HCT116 (cell line): Measurements from ENCODE around the gene CROCC. TPM values are rescaled to one million over a fixed set of nuclear protein-coding genes. Genes with fewer than 3 reads are reported as not detected.

Source experiments
- ATAC-seq: fragments of 200-7000 bp; cut with Tn5 transposase; 2 replicates; pipeline ENCODE4 v1.9.1; 2020; ENCODE audit warnings: mild to moderate bottlenecking, moderate library complexity
- BruUV-seq: library from RNA; stranded (reverse); fragments of 400-500 nt; replicated peaks from 2 replicates; lab custom pipeline; 2021; lab: Mats Ljungman, UMichigan
- CTCF ChIA-PET: fragments of 300-600 bp; sonication (Branson Sonifier 250); formaldehyde crosslinking; loops from one replicate; lab custom pipeline; 2021; ENCODE audit warnings: antibody characterized with exemption; lab: Charles Lee
- POLR2A ChIA-PET: fragments of 300-600, 350-600 bp; sonication (Branson Sonifier 250); formaldehyde crosslinking; loops from one replicate; lab custom pipeline; 2021; ENCODE audit warnings: antibody characterized with exemption; lab: Charles Lee
- RAD21 ChIA-PET, 2 experiments: fragments of 300-600 bp; sonication (Branson Sonifier 250); formaldehyde crosslinking; loops; one replicate each; lab custom pipeline; 2023; ENCODE audit warnings: low total read pairs in 2 of 2; ENCODE audit not compliant: uncharacterized antibody in 2 of 2, unreplicated experiment in 2 of 2, low non-redundant PET in 1 of 2; lab: Charles Lee
- DNase-seq: peaks from one replicate; pipeline ENCODE4 v3.0.0-alpha.2; 2010; ENCODE audit warnings: low read depth, low spot score
- H2AFZ ChIP-seq: fragments of 200-600 bp; shearing (Covaris generic), sonication (generic); 2 replicates; pipeline ENCODE4 v1.6.1; 2017; ENCODE audit warnings: low read depth, mixed run types, mixed read lengths, antibody characterized with exemption, low read length; ENCODE audit not compliant: poor library complexity, severe bottlenecking
- H3K27ac ChIP-seq: 2 replicates; pipeline ENCODE4 v1.5.1; 2012; ENCODE audit warnings: low read depth, low read length
- H3K27me3 ChIP-seq: fragments of 200-600 bp; sonication (generic); 2 replicates; pipeline ENCODE4 v1.6.1; 2016; ENCODE audit warnings: mixed run types, low read length, mixed read lengths; ENCODE audit not compliant: insufficient read depth
- H3K36me3 ChIP-seq, 2 experiments: fragments of 200-500 bp in 1 of 2; fragments of 200-600 bp in 1 of 2; sonication (Bioruptor generic) in 1 of 2; sonication (generic) in 1 of 2; 2 replicates each; pipeline versions ENCODE4 v1.5.1 to v1.6.1; 2014 to 2016; ENCODE audit warnings: low read length in 2 of 2, inconsistent platforms in 1 of 2, mixed read lengths in 1 of 2, mixed run types in 1 of 2; ENCODE audit not compliant: insufficient read depth in 2 of 2, control insufficient read depth in 1 of 2
- H3K4me1 ChIP-seq, 2 experiments: fragments of 200-600 bp in 1 of 2; sonication (generic) in 1 of 2; 2 replicates each; pipeline versions ENCODE4 v1.5.1 to v1.6.1; 2012 to 2017; ENCODE audit warnings: low read length in 2 of 2, inconsistent platforms in 1 of 2, mild to moderate bottlenecking in 1 of 2, mixed read lengths in 1 of 2, mixed run types in 1 of 2, moderate library complexity in 1 of 2; ENCODE audit not compliant: insufficient read depth in 2 of 2, control insufficient read depth in 1 of 2
- H3K4me2 ChIP-seq: fragments of 200-600 bp; sonication (generic); 2 replicates; pipeline ENCODE4 v1.6.1; 2017; ENCODE audit warnings: mixed run types, low read length, mixed read lengths
- H3K4me3 ChIP-seq, 2 experiments: fragments of 200-600 bp in 1 of 2; sonication (generic) in 1 of 2; replicated peaks in 1 of 2; 2 replicates each; pipeline ENCODE4 v1.5.1; 2011 to 2016; ENCODE audit warnings: low read length in 2 of 2, control low read depth in 1 of 2, low read depth in 1 of 2, mild to moderate bottlenecking in 1 of 2, mixed read lengths in 1 of 2, mixed run types in 1 of 2
- H3K79me2 ChIP-seq: fragments of 200-600 bp; sonication (generic); 2 replicates; pipeline ENCODE4 v1.6.1; 2017; ENCODE audit warnings: mild to moderate bottlenecking, mixed run types, low read length, moderate library complexity, mixed read lengths; ENCODE audit not compliant: insufficient read depth
- H3K9ac ChIP-seq: fragments of 200-600 bp; sonication (generic); 2 replicates; pipeline ENCODE4 v1.6.1; 2016; ENCODE audit warnings: low read length, mixed read lengths
- H3K9me2 ChIP-seq: fragments of 200-600 bp; sonication (generic), shearing (Covaris generic); 2 replicates; pipeline ENCODE4 v1.6.1; 2017; ENCODE audit warnings: mixed run types, mild to moderate bottlenecking, moderate library complexity; ENCODE audit not compliant: insufficient read depth
- H3K9me3 ChIP-seq, 2 experiments: fragments of 200-500 bp in 1 of 2; fragments of 200-600 bp in 1 of 2; sonication (Bioruptor generic) in 1 of 2; sonication (generic) in 1 of 2; 2 replicates each; pipeline ENCODE4 v1.6.1; 2014 to 2017; ENCODE audit warnings: low read length in 2 of 2, mixed read lengths in 2 of 2, inconsistent platforms in 1 of 2, low read depth in 1 of 2, mild to moderate bottlenecking in 1 of 2, mixed run types in 1 of 2, moderate library complexity in 1 of 2; ENCODE audit not compliant: control insufficient read depth in 1 of 2, insufficient read depth in 1 of 2
- H4K20me1 ChIP-seq: fragments of 200-600 bp; sonication (generic), shearing (Covaris generic); 2 replicates; pipeline ENCODE4 v1.6.1; 2017; ENCODE audit warnings: mixed run types, mild to moderate bottlenecking, moderate library complexity; ENCODE audit not compliant: insufficient read depth
- CBX3 ChIP-seq: IDR thresholded peaks from 2 replicates; pipeline ENCODE4 v1.6.1; 2012; ENCODE audit warnings: low read depth
- ELF1 ChIP-seq: IDR thresholded peaks from 2 replicates; pipeline ENCODE4 v1.6.1; 2012; ENCODE audit warnings: low read depth, borderline replicate concordance
- EZH2phosphoT487 ChIP-seq: fragments of 200-600 bp; IDR thresholded peaks from 2 replicates; pipeline ENCODE4 v1.6.1; 2018; ENCODE audit warnings: antibody characterized with exemption, borderline replicate concordance
- POLR2AphosphoS5 ChIP-seq: IDR thresholded peaks from 2 replicates; pipeline ENCODE4 v1.6.1; 2011; ENCODE audit warnings: mild to moderate bottlenecking, low read depth, low read length, moderate library complexity
- RAD21 ChIP-seq: IDR thresholded peaks from 2 replicates; pipeline ENCODE4 v1.6.1; 2012; ENCODE audit warnings: low read depth, mild to moderate bottlenecking
- SIN3A ChIP-seq: IDR thresholded peaks from 2 replicates; pipeline ENCODE4 v1.6.1; 2012; ENCODE audit warnings: low read depth
- SRF ChIP-seq: IDR thresholded peaks from 2 replicates; pipeline ENCODE4 v1.6.1; 2012; ENCODE audit warnings: low read depth
- TCF7L2 ChIP-seq: IDR thresholded peaks from 2 replicates; pipeline ENCODE4 v1.7.0; 2011; ENCODE audit warnings: borderline replicate concordance, inconsistent platforms; ENCODE audit not compliant: insufficient read depth, insufficient read length; ENCODE audit errors: extremely low read depth
- YY1 ChIP-seq: IDR thresholded peaks from 2 replicates; pipeline ENCODE4 v1.6.1; 2011; ENCODE audit warnings: low read length, low read depth, moderate library complexity, mild to moderate bottlenecking; ENCODE audit not compliant: insufficient replicate concordance; ENCODE audit errors: extremely low read depth
- ZFX ChIP-seq: fragments of 450-650 bp; IDR thresholded peaks from 2 replicates; pipeline ENCODE4 v1.6.1; 2017
- intact Hi-C: fragments of 100-400 bp; cut with micrococcal nuclease; formaldehyde crosslinking; loops from 2 replicates; pipeline ENCODE4 v1.10.0; 2022
- total RNA-seq: library from RNA; stranded (reverse); gene quantifications from one replicate; pipeline ENCODE4 v1.2.1, GENCODE V29; 2021; ENCODE audit not compliant: unreplicated experiment
- TF ChIP-seq, protein P1 (sequence below), 3 experiments: fragments of 200-600 bp in 1 of 3; sonication (generic) in 1 of 3; IDR thresholded peaks in 2 of 3; conservative IDR thresholded peaks in 1 of 3; 2 replicates each; pipeline ENCODE4 v1.5.1; 2012 to 2017; ENCODE audit warnings: low read depth in 2 of 3, low read length in 2 of 3, antibody characterized with exemption in 1 of 3, borderline replicate concordance in 1 of 3, control low read depth in 1 of 3, mild to moderate bottlenecking in 1 of 3, mixed read lengths in 1 of 3, mixed run types in 1 of 3, moderate library complexity in 1 of 3; ENCODE audit not compliant: insufficient read depth in 1 of 3
- TF ChIP-seq, protein P2 (sequence below): IDR thresholded peaks from 2 replicates; pipeline ENCODE4 v1.6.1; 2011; ENCODE audit warnings: mild to moderate bottlenecking, low read length, moderate library complexity; ENCODE audit not compliant: insufficient replicate concordance; ENCODE audit errors: extremely low read depth
- TF ChIP-seq, protein P3 (sequence below): IDR thresholded peaks from 2 replicates; pipeline ENCODE4 v1.6.1; 2012

CROCC gene
- total RNA-seq, 1 experiment from 2014 or later = 30.1 TPM

DNA sequence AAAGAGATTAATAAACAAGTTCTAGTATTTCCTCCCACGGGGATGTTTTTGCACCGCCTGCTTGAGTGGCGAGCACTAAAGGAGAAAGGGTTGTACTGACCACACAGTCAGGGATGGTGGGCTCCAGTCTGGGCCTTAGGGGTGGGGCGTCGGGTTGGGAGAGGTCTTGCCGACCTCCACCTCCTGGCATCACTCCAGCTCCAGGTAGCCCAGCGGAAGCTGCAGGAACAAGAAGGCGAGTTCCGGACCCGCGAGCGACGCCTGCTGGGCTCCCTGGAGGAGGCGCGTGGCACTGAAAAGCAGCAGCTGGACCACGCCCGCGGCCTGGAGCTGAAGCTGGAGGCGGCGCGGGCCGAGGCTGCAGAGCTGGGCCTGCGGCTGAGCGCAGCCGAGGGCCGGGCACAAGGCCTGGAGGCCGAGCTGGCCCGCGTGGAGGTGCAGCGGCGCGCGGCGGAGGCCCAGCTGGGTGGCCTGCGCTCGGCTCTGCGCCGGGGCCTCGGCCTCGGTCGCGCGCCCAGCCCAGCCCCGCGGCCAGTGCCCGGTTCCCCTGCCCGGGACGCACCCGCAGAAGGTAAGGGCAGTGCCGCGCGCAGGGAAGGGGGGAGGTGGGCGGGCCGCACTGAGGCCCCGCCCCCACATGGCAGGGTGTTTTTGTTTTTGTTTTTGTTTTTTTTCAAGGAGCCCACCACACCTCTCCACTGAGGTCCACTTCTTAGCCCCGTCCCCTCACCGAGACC is 39.0 kb downstream of the CROCC start:
- ChIA-PET RAD21 (interaction anchor here in 1 of 2 experiments (0.5 kb wide), 1 partner anchor 98 kb away, joined by 4 read pairs; no protein-coding TSS in a partner anchor), CTCF (interaction anchor here (0.5 to 2.5 kb wide), 9 partner anchors 9 to 340 kb away, joined by 3 to 23 read pairs (median 4); no protein-coding TSS in a partner anchor), POLR2A (interaction anchor here (0.8 kb wide), 1 partner anchor 9 kb away, joined by 3 read pairs; no protein-coding TSS in a partner anchor)
- BruUV-seq = no TSS peak
- Histone ChIP-seq H3K9me2 (no peaks in the 10 kb centered on the region), H3K9ac (peak overlapping the region; percentile 46), H2AFZ (peak overlapping the region; percentile 15), H3K36me3 (no peaks in the 10 kb centered on the region), H3K9me3 (no peaks in the 10 kb centered on the region), H3K79me2 (no peaks in the 10 kb centered on the region), H3K4me1 (peaks cover 12 to 17% of the 10 kb centered on the region in 2 experiments), H3K27ac (peak overlapping the region; percentile 84), H3K4me3 (peak overlapping the region; percentile 35 to 54), H4K20me1 (no peaks in the 10 kb centered on the region), H3K4me2 (peak overlapping the region; percentile 71), H3K27me3 (no peaks in the 10 kb centered on the region)
- peak; percentile 91 for ATAC-seq
- peak; percentile 72 for DNase-seq
- TF ChIP-seq CBX3 (no peak; the same call in 1 of the 2 replicates), YY1 (peak; percentile 18), SRF (no peak), EZH2phosphoT487 (no peak), POLR2AphosphoS5 (peak; percentile 68), ELF1 (no peak; the same call in 1 of the 2 replicates), SIN3A (no peak), RAD21 (peak; percentile 38), ZFX (peak; percentile 97; the same call in 1 of the 2 replicates), TCF7L2 (peak; percentile 48)
- TF ChIP-seq, protein P1, sequence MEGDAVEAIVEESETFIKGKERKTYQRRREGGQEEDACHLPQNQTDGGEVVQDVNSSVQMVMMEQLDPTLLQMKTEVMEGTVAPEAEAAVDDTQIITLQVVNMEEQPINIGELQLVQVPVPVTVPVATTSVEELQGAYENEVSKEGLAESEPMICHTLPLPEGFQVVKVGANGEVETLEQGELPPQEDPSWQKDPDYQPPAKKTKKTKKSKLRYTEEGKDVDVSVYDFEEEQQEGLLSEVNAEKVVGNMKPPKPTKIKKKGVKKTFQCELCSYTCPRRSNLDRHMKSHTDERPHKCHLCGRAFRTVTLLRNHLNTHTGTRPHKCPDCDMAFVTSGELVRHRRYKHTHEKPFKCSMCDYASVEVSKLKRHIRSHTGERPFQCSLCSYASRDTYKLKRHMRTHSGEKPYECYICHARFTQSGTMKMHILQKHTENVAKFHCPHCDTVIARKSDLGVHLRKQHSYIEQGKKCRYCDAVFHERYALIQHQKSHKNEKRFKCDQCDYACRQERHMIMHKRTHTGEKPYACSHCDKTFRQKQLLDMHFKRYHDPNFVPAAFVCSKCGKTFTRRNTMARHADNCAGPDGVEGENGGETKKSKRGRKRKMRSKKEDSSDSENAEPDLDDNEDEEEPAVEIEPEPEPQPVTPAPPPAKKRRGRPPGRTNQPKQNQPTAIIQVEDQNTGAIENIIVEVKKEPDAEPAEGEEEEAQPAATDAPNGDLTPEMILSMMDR (IDR thresholded peaks at IDR 0.05 in 2 of 3, conservative IDR thresholded peaks at IDR 0.05 in 1 of 3; ENCODE audit: borderline replicate concordance in 1 of 3, insufficient read depth in 1 of 3, low read depth in 2 of 3, low read length in 2 of 3) = peak; percentile 63 to 85 (median 66)
- TF ChIP-seq, protein P2, sequence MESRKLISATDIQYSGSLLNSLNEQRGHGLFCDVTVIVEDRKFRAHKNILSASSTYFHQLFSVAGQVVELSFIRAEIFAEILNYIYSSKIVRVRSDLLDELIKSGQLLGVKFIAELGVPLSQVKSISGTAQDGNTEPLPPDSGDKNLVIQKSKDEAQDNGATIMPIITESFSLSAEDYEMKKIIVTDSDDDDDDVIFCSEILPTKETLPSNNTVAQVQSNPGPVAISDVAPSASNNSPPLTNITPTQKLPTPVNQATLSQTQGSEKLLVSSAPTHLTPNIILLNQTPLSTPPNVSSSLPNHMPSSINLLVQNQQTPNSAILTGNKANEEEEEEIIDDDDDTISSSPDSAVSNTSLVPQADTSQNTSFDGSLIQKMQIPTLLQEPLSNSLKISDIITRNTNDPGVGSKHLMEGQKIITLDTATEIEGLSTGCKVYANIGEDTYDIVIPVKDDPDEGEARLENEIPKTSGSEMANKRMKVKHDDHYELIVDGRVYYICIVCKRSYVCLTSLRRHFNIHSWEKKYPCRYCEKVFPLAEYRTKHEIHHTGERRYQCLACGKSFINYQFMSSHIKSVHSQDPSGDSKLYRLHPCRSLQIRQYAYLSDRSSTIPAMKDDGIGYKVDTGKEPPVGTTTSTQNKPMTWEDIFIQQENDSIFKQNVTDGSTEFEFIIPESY = no peak
- TF ChIP-seq, protein P3, sequence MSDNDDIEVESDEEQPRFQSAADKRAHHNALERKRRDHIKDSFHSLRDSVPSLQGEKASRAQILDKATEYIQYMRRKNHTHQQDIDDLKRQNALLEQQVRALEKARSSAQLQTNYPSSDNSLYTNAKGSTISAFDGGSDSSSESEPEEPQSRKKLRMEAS = peak; percentile 89
- intact Hi-C loops = loop anchor here (5.0 kb wide), 1 partner anchor 52 kb away; the partner anchor contains the start of gene ATP13A2
